Loucy (cell line): ENCODE data around the gene SLC16A4.

Source experiments
- H2AFZ ChIP-seq: fragments of 200-600 bp; sonication (generic); 2 replicates; pipeline ENCODE4 v1.6.0; 2016; ENCODE audit warnings: antibody characterized with exemption, mild to moderate bottlenecking, low read length, moderate library complexity
- H3F3A ChIP-seq: fragments of 200-600 bp; 2 replicates; pipeline ENCODE4 v1.6.0; 2016; ENCODE audit warnings: antibody characterized with exemption, low read depth, mild to moderate bottlenecking
- H3K27me3 ChIP-seq: fragments of 200-600 bp; sonication (generic); 2 replicates; pipeline ENCODE4 v1.6.1; 2014; ENCODE audit warnings: low read length, mild to moderate bottlenecking; ENCODE audit not compliant: insufficient read depth, poor library complexity, severe bottlenecking
- H3K36me3 ChIP-seq: fragments of 200-600 bp; sonication (generic); 2 replicates; pipeline ENCODE4 v1.6.1; 2016; ENCODE audit warnings: low read length; ENCODE audit not compliant: insufficient read depth
- H3K4me1 ChIP-seq: fragments of 200-600 bp; sonication (generic); 2 replicates; pipeline ENCODE4 v1.5.1; 2014; ENCODE audit warnings: low read length, mild to moderate bottlenecking; ENCODE audit not compliant: insufficient read depth, poor library complexity, severe bottlenecking
- H3K4me2 ChIP-seq: fragments of 200-600 bp; sonication (generic); 2 replicates; pipeline ENCODE4 v1.6.0; 2014; ENCODE audit warnings: antibody characterized with exemption, low read length, low read depth, mild to moderate bottlenecking; ENCODE audit not compliant: poor library complexity, severe bottlenecking
- H3K4me3 ChIP-seq: fragments of 200-600 bp; sonication (generic); 2 replicates; pipeline ENCODE4 v1.5.1; 2014; ENCODE audit warnings: low read length, mild to moderate bottlenecking, mixed read lengths; ENCODE audit not compliant: poor library complexity, severe bottlenecking
- H3K79me2 ChIP-seq: fragments of 200-600 bp; sonication (generic); 2 replicates; pipeline ENCODE4 v1.6.1; 2014; ENCODE audit warnings: low read length; ENCODE audit not compliant: insufficient read depth
- H3K9ac ChIP-seq: fragments of 200-600 bp; sonication (generic); 2 replicates; pipeline ENCODE4 v1.6.0; 2014; ENCODE audit warnings: mild to moderate bottlenecking, low read depth, low read length, moderate library complexity; ENCODE audit not compliant: poor library complexity, severe bottlenecking
- H3K9me2 ChIP-seq: fragments of 200-600 bp; sonication (generic); replicated peaks from 2 replicates; pipeline ENCODE4 v1.6.1; 2016; ENCODE audit warnings: low read depth, low read length, mixed read lengths
- H3K9me3 ChIP-seq: fragments of 200-600 bp; sonication (generic); 2 replicates; pipeline ENCODE4 v1.6.1; 2014; ENCODE audit warnings: mild to moderate bottlenecking, antibody characterized with exemption, low read length, low read depth; ENCODE audit not compliant: insufficient read depth
- H4K20me1 ChIP-seq: fragments of 200-600 bp; sonication (generic); 2 replicates; pipeline ENCODE4 v1.6.0; 2014; ENCODE audit warnings: antibody characterized with exemption, low read length, mild to moderate bottlenecking; ENCODE audit not compliant: insufficient read depth, poor library complexity, severe bottlenecking
- EZH2phosphoT487 ChIP-seq: fragments of 200-600 bp; IDR thresholded peaks from 2 replicates; pipeline ENCODE4 v1.6.1; 2018; ENCODE audit warnings: antibody characterized with exemption, mild to moderate bottlenecking, moderate library complexity, borderline replicate concordance
- TF ChIP-seq, protein P1 (sequence below): fragments of 200-600 bp; sonication (generic); conservative IDR thresholded peaks from 2 replicates; pipeline ENCODE4 v1.5.1; 2014; ENCODE audit warnings: mild to moderate bottlenecking, antibody characterized with exemption, low read length

The SLC16A4 gene

DNA sequence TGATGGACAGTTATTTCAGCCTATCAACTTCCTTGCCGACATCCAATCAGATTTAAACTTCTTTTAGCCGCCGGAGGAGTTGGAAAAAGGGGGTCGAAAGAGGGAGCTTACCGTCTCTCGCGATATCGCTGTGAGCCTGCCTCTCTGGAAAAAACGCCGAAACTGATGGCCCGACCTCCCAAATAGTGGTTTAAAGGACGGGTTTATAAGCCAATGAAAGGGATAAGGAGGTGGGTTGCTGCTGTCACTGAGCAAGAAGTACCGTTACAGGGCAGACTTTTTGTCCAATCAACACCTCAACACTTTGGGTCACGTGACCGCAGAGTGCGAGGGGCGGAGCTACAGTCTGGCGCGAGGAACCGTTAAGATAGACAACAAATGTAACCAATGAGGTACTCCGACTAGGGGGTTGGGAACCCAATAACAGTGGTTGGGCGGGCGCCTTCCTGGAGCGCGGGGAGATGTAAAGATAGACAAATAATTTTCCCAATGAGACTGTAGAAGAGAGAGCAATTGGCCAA is 51.9 kb downstream of the SLC16A4 start, which contains the start of gene RBM15:
Gene RBM15, plus strand, starts transcription at position 492 of the 521 bp plus-strand sequence. Its CDS starts 29 bp downstream, at position 521.
- Histone ChIP-seq H3K79me2 (peaks cover 62% of the 10 kb centered on the region), H3K9me3 (no peaks in the 10 kb centered on the region), H3K36me3 (peaks cover 30% of the 10 kb centered on the region), H3K27me3 (no peaks in the 10 kb centered on the region), H3K9me2 (no peaks in the 10 kb centered on the region), H3K4me3 (peak within 1 kb of the TSS; percentile 83), H3K4me1 (peaks cover 49% of the 10 kb centered on the region), H3K4me2 (peak within 1 kb of the TSS; percentile 95), H3F3A (no peaks in the 10 kb centered on the region), H3K9ac (peak within 1 kb of the TSS; percentile 85), H4K20me1 (peaks cover 45% of the 10 kb centered on the region), H2AFZ (peak within 1 kb of the TSS; percentile 92)
- TF ChIP-seq, protein P1, sequence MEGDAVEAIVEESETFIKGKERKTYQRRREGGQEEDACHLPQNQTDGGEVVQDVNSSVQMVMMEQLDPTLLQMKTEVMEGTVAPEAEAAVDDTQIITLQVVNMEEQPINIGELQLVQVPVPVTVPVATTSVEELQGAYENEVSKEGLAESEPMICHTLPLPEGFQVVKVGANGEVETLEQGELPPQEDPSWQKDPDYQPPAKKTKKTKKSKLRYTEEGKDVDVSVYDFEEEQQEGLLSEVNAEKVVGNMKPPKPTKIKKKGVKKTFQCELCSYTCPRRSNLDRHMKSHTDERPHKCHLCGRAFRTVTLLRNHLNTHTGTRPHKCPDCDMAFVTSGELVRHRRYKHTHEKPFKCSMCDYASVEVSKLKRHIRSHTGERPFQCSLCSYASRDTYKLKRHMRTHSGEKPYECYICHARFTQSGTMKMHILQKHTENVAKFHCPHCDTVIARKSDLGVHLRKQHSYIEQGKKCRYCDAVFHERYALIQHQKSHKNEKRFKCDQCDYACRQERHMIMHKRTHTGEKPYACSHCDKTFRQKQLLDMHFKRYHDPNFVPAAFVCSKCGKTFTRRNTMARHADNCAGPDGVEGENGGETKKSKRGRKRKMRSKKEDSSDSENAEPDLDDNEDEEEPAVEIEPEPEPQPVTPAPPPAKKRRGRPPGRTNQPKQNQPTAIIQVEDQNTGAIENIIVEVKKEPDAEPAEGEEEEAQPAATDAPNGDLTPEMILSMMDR, result no peak
- no peak for TF ChIP-seq EZH2phosphoT487

DNA sequence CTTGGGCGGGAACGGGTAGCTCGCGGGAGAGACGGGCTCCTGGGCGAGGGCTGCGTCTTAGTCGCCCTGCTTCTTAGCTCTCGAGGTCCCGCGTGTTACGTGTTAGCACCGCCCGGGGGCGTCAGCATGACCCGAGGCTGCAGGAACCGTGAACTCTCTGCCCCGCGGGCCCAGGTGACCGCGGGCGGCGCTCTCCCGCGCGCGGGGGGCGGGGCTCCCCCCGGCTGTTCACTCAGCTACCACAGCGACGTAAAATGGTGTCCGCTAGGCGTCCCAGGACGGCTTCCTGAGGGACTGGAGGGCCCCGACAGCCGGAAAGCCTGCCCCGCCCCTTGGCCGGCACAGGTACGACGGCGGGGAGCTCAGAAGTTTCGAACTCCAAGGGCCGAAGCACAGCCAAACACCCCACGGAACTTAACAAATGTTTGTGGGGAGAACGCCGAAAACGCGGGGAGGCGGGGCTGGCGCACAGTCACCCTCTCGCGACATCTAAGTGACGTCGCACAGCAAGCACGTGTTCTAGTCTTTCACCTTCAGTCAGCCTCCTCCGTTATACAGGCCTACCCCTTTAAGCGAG is 52.4 kb downstream of the SLC16A4 start:
- Histone ChIP-seq H3F3A (no peaks in the 10 kb centered on the region), H3K36me3 (peaks cover 25% of the 10 kb centered on the region), H3K4me3 (peak overlapping the region; percentile 78), H3K9ac (peak overlapping the region; percentile 85), H3K9me3 (no peaks in the 10 kb centered on the region), H3K79me2 (peaks cover 56% of the 10 kb centered on the region), H3K9me2 (no peaks in the 10 kb centered on the region), H2AFZ (peak overlapping the region; percentile 92), H3K4me2 (peak overlapping the region; percentile 92), H3K4me1 (peaks cover 44% of the 10 kb centered on the region), H4K20me1 (peaks cover 40% of the 10 kb centered on the region), H3K27me3 (no peaks in the 10 kb centered on the region)
- no peak for TF ChIP-seq EZH2phosphoT487
- TF ChIP-seq, protein P1, result peak; percentile 49

DNA sequence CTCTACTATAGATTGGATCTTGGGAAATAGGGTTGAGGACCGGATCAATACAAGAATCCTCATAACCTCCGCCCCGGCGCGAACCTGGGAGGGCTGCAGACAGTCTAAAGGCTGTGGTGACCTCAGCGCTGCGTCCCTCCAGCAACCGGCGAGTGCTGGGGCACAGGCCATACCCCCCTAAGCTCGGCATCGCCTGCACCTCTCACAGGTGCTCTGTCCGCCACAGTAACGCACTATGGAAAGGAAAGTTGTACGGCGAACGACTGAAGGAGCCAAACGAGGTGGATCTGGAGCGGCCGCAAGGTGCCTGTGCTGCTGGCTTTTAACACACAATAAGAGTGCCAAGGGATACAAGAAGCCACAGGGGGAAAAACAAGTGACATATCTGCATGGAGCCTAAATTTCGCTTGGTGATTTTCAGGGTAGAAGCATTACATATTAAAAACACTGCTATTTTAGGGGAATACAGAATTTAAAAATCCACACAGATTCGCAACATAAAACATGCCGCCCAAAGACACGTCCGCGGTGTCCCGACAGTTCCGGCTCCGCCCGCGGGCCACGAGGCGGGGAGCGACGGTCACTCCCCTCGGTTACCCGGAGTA is 53.0 kb downstream of the SLC16A4 start:
- H3K9ac ChIP-seq, result peak overlapping the region; percentile 85
- H3K27me3 ChIP-seq, result no peaks in the 10 kb centered on the region
- peak overlapping the region; percentile 78 for H3K4me3 ChIP-seq
- H3K4me2 ChIP-seq, result peak overlapping the region; percentile 92
- no peak for TF ChIP-seq EZH2phosphoT487
- TF ChIP-seq, protein P1, result no peak
- H3K4me1 ChIP-seq, result peaks cover 38% of the 10 kb centered on the region
- H4K20me1 ChIP-seq, result peaks cover 34% of the 10 kb centered on the region
- no peaks in the 10 kb centered on the region for H3K9me3 ChIP-seq
- peak overlapping the region; percentile 92 for H2AFZ ChIP-seq
- no peaks in the 10 kb centered on the region for H3F3A ChIP-seq
- peaks cover 19% of the 10 kb centered on the region; the same call in 1 of the 2 replicates for H3K36me3 ChIP-seq
- H3K9me2 ChIP-seq, result no peaks in the 10 kb centered on the region
- peaks cover 50% of the 10 kb centered on the region for H3K79me2 ChIP-seq
